Measurements from ENCODE around the gene MARCHF10.
"Not testable (repeated sequence)": the region's sequence is repeated elsewhere in the genome, so short reads cannot be mapped to it uniquely, and the experiment has no call there.

MARCHF10 gene

GRCh38 chr17:62807812-62808575, at the start of gene MARCHF10:
Gene MARCHF10, minus strand, starts transcription at chr17:62808314. Its CDS starts 6,579 bp downstream, at chr17:62801735.
- no peak for ATAC-seq

GRCh38 chr17:62857526-62857925, 49.4 kb upstream of the MARCHF10 start:
- ATAC-seq: no peak

GRCh38 chr17:62856594-62856993, 48.5 kb upstream of the MARCHF10 start:
- no peak for ATAC-seq

GRCh38 chr17:62855156-62855555, 47.0 kb upstream of the MARCHF10 start:
- no peak for ATAC-seq

- no peak for ATAC-seq
These were observed 46.1 kb upstream of the MARCHF10 start for GRCh38 chr17:62854098-62854680.

- ATAC-seq: no peak
These were observed 44.1 kb upstream of the MARCHF10 start for GRCh38 chr17:62852195-62852594.

GRCh38 chr17:62849591-62850415, 41.7 kb upstream of the MARCHF10 start:
- not testable (repeated sequence) for ATAC-seq

GRCh38 chr17:62848334-62848733, 40.2 kb upstream of the MARCHF10 start:
- ATAC-seq: no peak

GRCh38 chr17:62847426-62847825, 39.3 kb upstream of the MARCHF10 start:
- no peak for ATAC-seq

GRCh38 chr17:62840871-62841270, 32.8 kb upstream of the MARCHF10 start:
- ATAC-seq: no peak

GRCh38 chr17:62833816-62834215, 25.7 kb upstream of the MARCHF10 start:
- ATAC-seq: not testable (repeated sequence)

GRCh38 chr17:62832405-62832804, 24.3 kb upstream of the MARCHF10 start:
- ATAC-seq: no peak

- not testable (repeated sequence) for ATAC-seq
These were observed 23.0 kb upstream of the MARCHF10 start for GRCh38 chr17:62831066-62831465.

- ATAC-seq: no peak
These were observed 19.8 kb upstream of the MARCHF10 start for GRCh38 chr17:62827746-62828485.

GRCh38 chr17:62826956-62827355, 18.8 kb upstream of the MARCHF10 start:
- no peak for ATAC-seq

- no peak for ATAC-seq
These were observed 17.1 kb upstream of the MARCHF10 start for GRCh38 chr17:62825182-62825581.

GRCh38 chr17:62824290-62825131, 16.4 kb upstream of the MARCHF10 start:
- ATAC-seq: no peak

- no peak for ATAC-seq
These were observed 15.2 kb upstream of the MARCHF10 start for GRCh38 chr17:62823111-62823893.

- no peak for ATAC-seq
These were observed 14.2 kb upstream of the MARCHF10 start for GRCh38 chr17:62822080-62822904.

Data from activated CD4-positive, CD25-positive, alpha-beta regulatory T cell treated with anti-CD3 and anti-CD28 coated beads, Interleukin-2, amount 50 U/mL, for 24 hours (primary cell).